CD4-positive, alpha-beta T cell (primary cell): ENCODE results near the gene NCAN. TPM values are rescaled to one million over a fixed set of nuclear protein-coding genes. Genes with fewer than 3 reads are reported as not detected.

ENCODE experiments used
- ATAC-seq: fragments of 200-7000 bp; cut with Tn5 transposase; one replicate; pipeline ENCODE4 v1.10.0; 2022; ENCODE audit warnings: mild to moderate bottlenecking; ENCODE audit not compliant: poor library complexity
- CTCF ChIA-PET: fragments of 350-600 bp; sonication (Branson Sonifier 250); formaldehyde crosslinking; loops from one replicate; lab custom pipeline; 2021; ENCODE audit warnings: antibody characterized with exemption, inconsistent platforms; lab: Charles Lee
- POLR2A ChIA-PET: fragments of 350-600 bp; sonication (Branson Sonifier 250); formaldehyde crosslinking; loops from one replicate; lab custom pipeline; 2021; ENCODE audit warnings: antibody characterized with exemption, inconsistent platforms; lab: Charles Lee
- DNase-seq, 14 experiments: peaks; one replicate each; pipeline ENCODE4 v3.0.0-alpha.2; 2013 to 2020; ENCODE audit warnings: mixed read lengths in 2 of 14
- H3K27ac ChIP-seq, 2 donors: one replicate each; pipeline versions ENCODE4 v1.5.1 to v1.7.0; 2013; ENCODE audit warnings: low read length in 2 of 2, low read depth in 1 of 2, mild to moderate bottlenecking in 1 of 2
- H3K27me3 ChIP-seq, 2 experiments: 1 replicate in 1 of 2; 2 replicates in 1 of 2; pipeline versions ENCODE4 v1.6.1 to v1.7.0; 2013; ENCODE audit warnings: low read length in 2 of 2, control low read depth in 1 of 2, mild to moderate bottlenecking in 1 of 2, moderate library complexity in 1 of 2; ENCODE audit not compliant: insufficient read depth in 2 of 2, control insufficient read depth in 1 of 2
- H3K36me3 ChIP-seq: one replicate; pipeline ENCODE4 v1.6.1; 2013; ENCODE audit warnings: low read length, control low read depth; ENCODE audit not compliant: insufficient read depth
- H3K4me1 ChIP-seq: one replicate; pipeline ENCODE4 v1.6.1; 2013; ENCODE audit warnings: low read length, control low read depth; ENCODE audit not compliant: insufficient read depth
- H3K4me3 ChIP-seq: one replicate; pipeline ENCODE4 v1.5.1; 2013; ENCODE audit warnings: mild to moderate bottlenecking, low read length, moderate library complexity
- H3K9me3 ChIP-seq, 2 experiments: 1 replicate in 1 of 2; 2 replicates in 1 of 2; pipeline versions ENCODE4 v1.6.1 to v1.7.0; 2013; ENCODE audit warnings: low read length in 2 of 2, mild to moderate bottlenecking in 2 of 2, control low read depth in 1 of 2, moderate library complexity in 1 of 2; ENCODE audit not compliant: control insufficient read depth in 1 of 2, insufficient read depth in 1 of 2
- H3K27ac Mint-ChIP-seq: one replicate; pipeline ENCODE4 v1.8.0; 2020; ENCODE audit warnings: mixed read lengths
- H3K27me3 Mint-ChIP-seq: one replicate; pipeline ENCODE4 v1.8.0; 2021; ENCODE audit warnings: mixed read lengths
- H3K36me3 Mint-ChIP-seq: one replicate; pipeline ENCODE4 v1.8.0; 2021; ENCODE audit warnings: low read depth, mixed read lengths
- H3K4me1 Mint-ChIP-seq: one replicate; pipeline ENCODE4 v1.8.0; 2021; ENCODE audit warnings: low read depth, mixed read lengths
- H3K4me3 Mint-ChIP-seq: one replicate; pipeline ENCODE4 v1.8.0; 2020; ENCODE audit warnings: mild to moderate bottlenecking, mixed read lengths
- H3K9me3 Mint-ChIP-seq: one replicate; pipeline ENCODE4 v1.8.0; 2020; ENCODE audit warnings: mixed read lengths
- CTCF ChIP-seq: fragments of 200-600 bp; IDR thresholded peaks from one replicate; pipeline ENCODE4 v1.8.0; 2022; ENCODE audit warnings: antibody characterized with exemption, mild to moderate bottlenecking
- intact Hi-C, 2 experiments: fragments of 100-400 bp; cut with DNase I in 1 of 2; cut with micrococcal nuclease in 1 of 2; formaldehyde crosslinking; loops; one replicate each; pipeline versions ENCODE4 v1.15.1 to v1.9.0; 2023 to 2025; cut with DNase I, micrococcal nuclease
- total RNA-seq, 174 experiments: library from RNA in 2 of 174; stranded (reverse) in 2 of 174; gene quantifications; one replicate each; pipeline ENCODE4 v1.2.3 and lab custom pipeline; 2021 to 2026

NCAN gene
- total RNA-seq, 2 experiments from 2014 or later: not detected

GRCh38 chr19:19176950-19177349, 34.8 kb upstream of the NCAN start:
- ATAC-seq (no peak), DNase-seq (no peak)
- Histone ChIP-seq H3K27me3 (no peaks in the 10 kb centered on the region), H3K4me3 (no peak overlapping the region), H3K9me3 (no peaks in the 10 kb centered on the region), H3K27ac (no peak overlapping the region), H3K36me3 (peaks cover 46% of the 10 kb centered on the region), H3K4me1 (no peaks in the 10 kb centered on the region)
- Mint-ChIP-seq H3K4me3 (no peak overlapping the region), H3K4me1 (no peaks in the 10 kb centered on the region), H3K36me3 (peaks cover 30% of the 10 kb centered on the region), H3K27ac (no peak overlapping the region), H3K9me3 (no peaks in the 10 kb centered on the region), H3K27me3 (no peaks in the 10 kb centered on the region)
- CTCF ChIA-PET: no interaction called here
- no peak for TF ChIP-seq CTCF
- POLR2A ChIA-PET: no interaction called here
- intact Hi-C loops: no loop called here

GRCh38 chr19:19179548-19180441, 32.0 kb upstream of the NCAN start:
- DNase-seq: no peak
- ChIA-PET POLR2A (no interaction called here), CTCF (no interaction called here)
- TF ChIP-seq CTCF: no peak
- Histone ChIP-seq H3K27ac (no peak overlapping the region), H3K27me3 (no peaks in the 10 kb centered on the region), H3K4me3 (no peak overlapping the region), H3K36me3 (peaks cover 60% of the 10 kb centered on the region), H3K4me1 (no peaks in the 10 kb centered on the region), H3K9me3 (no peaks in the 10 kb centered on the region)
- no peak for ATAC-seq
- Mint-ChIP-seq H3K4me1 (no peaks in the 10 kb centered on the region), H3K4me3 (no peak overlapping the region), H3K27ac (no peak overlapping the region), H3K9me3 (no peaks in the 10 kb centered on the region), H3K27me3 (no peaks in the 10 kb centered on the region), H3K36me3 (peaks cover 42% of the 10 kb centered on the region)
- intact Hi-C loops: no loop called here

GRCh38 chr19:19181488-19181998, 30.2 kb upstream of the NCAN start:
- peaks cover 49% of the 10 kb centered on the region for H3K36me3 Mint-ChIP-seq
- H3K27ac ChIP-seq: no peak overlapping the region
- no peaks in the 10 kb centered on the region for H3K9me3 Mint-ChIP-seq
- intact Hi-C loops: no loop called here
- no peak for ATAC-seq
- no peak overlapping the region for H3K4me3 Mint-ChIP-seq
- no peaks in the 10 kb centered on the region for H3K4me1 ChIP-seq
- H3K36me3 ChIP-seq: peaks cover 67% of the 10 kb centered on the region
- ChIA-PET POLR2A (no interaction called here), CTCF (no interaction called here)
- TF ChIP-seq CTCF: no peak
- no peak for DNase-seq
- H3K9me3 ChIP-seq: no peaks in the 10 kb centered on the region
- H3K27ac Mint-ChIP-seq: no peak overlapping the region
- no peaks in the 10 kb centered on the region for H3K27me3 Mint-ChIP-seq
- H3K27me3 ChIP-seq: no peaks in the 10 kb centered on the region
- peaks cover 7% of the 10 kb centered on the region for H3K4me1 Mint-ChIP-seq
- H3K4me3 ChIP-seq: no peak overlapping the region
